Mesodermal cell (in vitro differentiated cells): ENCODE results near the gene SMOC2.

Experiments used
- H3K27ac ChIP-seq: 2 replicates; pipeline ENCODE4 v1.7.0; 2013; ENCODE audit warnings: mild to moderate bottlenecking, low read depth, low read length, moderate library complexity; ENCODE audit not compliant: severe bottlenecking
- H3K36me3 ChIP-seq: 2 replicates; pipeline ENCODE4 v1.7.1; 2013; ENCODE audit warnings: mild to moderate bottlenecking, low read length, moderate library complexity; ENCODE audit not compliant: control insufficient read depth, insufficient read depth
- H3K4me1 ChIP-seq: one replicate; pipeline ENCODE4 v1.7.1; 2013; ENCODE audit warnings: mild to moderate bottlenecking, low read length; ENCODE audit not compliant: insufficient read depth, control insufficient read depth, poor library complexity, severe bottlenecking
- H3K4me3 ChIP-seq: 2 replicates; pipeline ENCODE4 v1.7.0; 2013; ENCODE audit warnings: low read length, control low read depth, mild to moderate bottlenecking; ENCODE audit not compliant: insufficient read depth, poor library complexity, severe bottlenecking; ENCODE audit errors: extremely low read depth
- H3K9me3 ChIP-seq: 2 replicates; pipeline ENCODE4 v1.7.1; 2013; ENCODE audit warnings: mild to moderate bottlenecking, low read length, moderate library complexity; ENCODE audit not compliant: control insufficient read depth
- WGBS, 2 experiments: methylation state at CpG; one replicate each; pipeline ENCODE4 v1.1.5; 2013; ENCODE audit warnings: missing lambda C conversion rate in 2 of 2; ENCODE audit not compliant: insufficient coverage in 2 of 2; 5-methylcytosine and 5-hydroxymethylcytosine counted together

Gene SMOC2

DNA sequence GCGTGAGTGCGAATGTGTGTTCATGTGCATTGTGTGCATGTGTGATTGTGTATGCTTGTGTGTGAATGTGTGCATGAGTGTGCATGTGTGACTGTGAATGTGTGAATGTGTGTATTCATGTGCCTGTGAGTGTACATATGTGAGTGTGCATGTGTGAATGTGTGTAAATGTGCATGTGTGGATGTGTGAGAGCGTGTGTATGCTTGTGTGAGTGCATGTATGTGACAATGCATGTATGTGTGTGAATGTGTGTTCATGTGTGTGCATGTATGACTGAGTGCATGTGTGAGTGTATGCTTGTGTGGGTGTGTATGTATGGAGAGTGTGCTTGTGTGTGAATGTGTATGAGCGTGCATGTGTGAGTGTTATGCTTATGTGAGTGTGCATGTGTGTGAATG lies 77.4 kb downstream of the SMOC2 start:
- no peaks in the 10 kb centered on the region for H3K9me3 ChIP-seq
- no peak overlapping the region for H3K4me3 ChIP-seq
- no peak overlapping the region for H3K27ac ChIP-seq
- no peaks in the 10 kb centered on the region for H3K36me3 ChIP-seq
- WGBS, 2 experiments, result 81 to 91% methylated on average over 4 of the region's 4 CpGs
- no peaks in the 10 kb centered on the region for H3K4me1 ChIP-seq

DNA sequence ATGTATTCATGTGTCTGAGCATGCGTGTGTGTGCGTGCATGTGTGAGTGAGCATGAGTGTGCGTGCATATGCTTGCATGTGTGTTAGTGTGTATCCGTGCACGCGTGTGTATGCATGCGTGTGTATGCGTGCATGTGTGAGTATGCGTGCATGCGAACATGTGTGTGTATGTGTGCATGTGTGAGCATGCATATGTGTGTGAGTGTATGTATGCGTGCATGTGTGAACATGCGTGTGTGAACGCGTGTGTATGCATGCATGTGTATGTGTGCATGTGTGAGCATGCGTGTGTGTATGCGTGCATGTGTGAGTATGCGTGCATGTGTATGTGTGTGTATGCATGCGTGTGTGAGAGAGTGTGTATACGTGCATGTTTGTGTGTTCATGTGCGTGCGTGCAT lies 77.9 kb downstream of the SMOC2 start:
- Histone ChIP-seq H3K27ac (no peak overlapping the region), H3K4me3 (no peak overlapping the region), H3K36me3 (no peaks in the 10 kb centered on the region), H3K4me1 (no peaks in the 10 kb centered on the region), H3K9me3 (no peaks in the 10 kb centered on the region)
- WGBS, 2 experiments, result 96% methylated on average over 21 of the region's 21 CpGs

DNA sequence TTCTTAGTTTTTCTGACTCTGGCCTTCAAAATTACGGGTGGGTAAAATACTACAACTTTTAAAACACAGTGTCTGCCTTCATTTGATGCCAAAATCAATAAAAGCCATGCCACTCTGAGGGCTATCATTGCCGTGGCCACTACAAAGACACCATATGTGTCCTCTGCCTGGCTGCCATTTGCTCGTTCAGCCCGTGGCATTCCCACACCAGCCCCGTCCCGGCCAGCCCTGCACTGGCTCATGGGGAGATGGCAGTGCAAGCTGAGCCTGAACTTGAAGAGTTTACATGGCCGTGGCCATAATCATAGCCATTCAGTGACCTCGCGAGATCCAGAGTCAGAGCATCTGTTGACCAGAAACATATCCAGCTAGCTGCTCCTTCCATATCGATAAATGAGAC lies 79.2 kb downstream of the SMOC2 start:
- 89 to 91% methylated on average over 10 of the region's 10 CpGs for WGBS, 2 experiments
- Histone ChIP-seq H3K4me1 (no peaks in the 10 kb centered on the region), H3K4me3 (no peak overlapping the region), H3K36me3 (no peaks in the 10 kb centered on the region), H3K9me3 (no peaks in the 10 kb centered on the region), H3K27ac (no peak overlapping the region)

DNA sequence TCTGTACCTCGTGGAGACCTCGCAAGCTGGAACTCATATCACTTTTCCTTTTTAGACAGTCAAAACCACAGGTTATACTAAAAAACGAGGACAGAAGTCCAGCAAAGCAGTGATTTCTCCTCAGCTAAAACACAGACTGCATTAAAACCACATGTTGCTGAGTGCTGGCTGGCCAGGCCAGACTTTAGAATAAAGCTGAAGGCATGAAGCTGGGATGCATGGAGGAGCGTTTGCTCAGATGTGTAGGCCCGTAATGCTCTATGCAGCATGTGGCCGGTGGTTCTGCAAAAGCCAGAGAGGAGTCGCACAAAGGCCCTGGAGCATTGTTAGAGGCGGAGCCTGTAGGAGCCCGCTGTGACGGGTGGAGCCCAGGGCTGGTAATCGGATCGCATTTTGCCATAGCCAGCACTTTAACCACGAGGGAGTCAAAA lies 83.6 kb downstream of the SMOC2 start:
- Histone ChIP-seq H3K36me3 (no peaks in the 10 kb centered on the region), H3K27ac (no peak overlapping the region), H3K9me3 (no peaks in the 10 kb centered on the region), H3K4me3 (no peak overlapping the region), H3K4me1 (no peaks in the 10 kb centered on the region)
- WGBS, 2 experiments, result 72 to 74% methylated on average over 13 of the region's 13 CpGs

DNA sequence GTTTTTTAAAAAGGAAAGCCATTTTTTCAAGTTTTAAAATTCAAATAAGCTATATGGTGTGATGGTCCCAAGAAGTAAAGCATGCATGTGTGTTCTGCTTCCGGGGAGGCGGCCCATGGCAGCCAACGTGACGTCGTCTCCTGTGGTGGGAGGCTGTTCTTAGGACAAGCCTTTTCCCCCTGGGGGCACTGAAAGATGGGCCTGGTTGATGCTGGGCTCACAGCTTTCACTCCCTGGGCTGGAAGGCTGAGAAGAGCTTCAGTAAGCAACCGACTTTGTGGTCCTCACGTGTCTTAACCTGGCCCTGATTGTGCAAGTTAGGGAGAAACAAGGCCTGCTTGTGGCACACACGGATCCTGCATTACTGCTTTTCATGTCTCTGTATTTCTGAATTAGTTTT lies 84.1 kb downstream of the SMOC2 start:
- Histone ChIP-seq H3K4me3 (no peak overlapping the region), H3K4me1 (no peaks in the 10 kb centered on the region), H3K9me3 (no peaks in the 10 kb centered on the region), H3K27ac (no peak overlapping the region), H3K36me3 (no peaks in the 10 kb centered on the region)
- 81 to 97% methylated on average over 7 to 8 of the region's 8 CpGs for WGBS, 2 experiments

DNA sequence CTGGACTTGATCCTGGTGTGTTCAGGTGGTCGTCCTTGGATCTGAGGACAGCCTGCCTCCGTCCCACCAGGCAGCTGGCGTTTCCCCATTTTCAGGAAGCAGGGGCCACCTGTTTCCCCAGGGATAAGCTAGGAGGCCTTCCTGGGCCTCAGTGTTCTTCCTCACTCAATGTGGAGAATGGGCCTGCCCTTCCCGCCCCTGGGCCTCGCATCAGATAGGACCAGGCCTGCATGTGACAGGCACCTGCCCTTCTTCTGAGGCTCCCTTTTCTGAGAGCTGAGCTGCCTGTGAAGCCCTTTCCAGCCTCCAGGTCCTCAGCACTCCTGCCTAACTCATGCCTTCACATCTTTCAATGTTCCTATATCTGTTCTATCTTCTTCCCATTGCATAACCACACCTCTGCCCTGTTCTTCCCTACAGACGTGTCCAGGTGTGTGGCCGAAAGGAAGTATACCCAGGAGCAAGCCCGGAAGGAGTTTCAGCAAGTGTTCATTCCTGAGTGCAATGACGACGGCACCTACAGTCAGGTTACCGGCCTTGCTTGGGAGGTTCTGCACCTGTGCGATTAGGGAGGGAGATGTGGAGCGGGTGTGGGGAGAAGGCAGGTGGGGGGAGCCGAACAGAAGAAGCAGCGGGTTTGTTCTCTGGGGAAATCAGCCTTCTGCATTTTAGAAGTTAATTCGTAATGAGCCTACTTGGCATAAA lies 85.1 kb downstream of the SMOC2 start:
- Histone ChIP-seq H3K36me3 (no peaks in the 10 kb centered on the region), H3K27ac (no peak overlapping the region), H3K9me3 (no peaks in the 10 kb centered on the region), H3K4me3 (no peak overlapping the region), H3K4me1 (no peaks in the 10 kb centered on the region)
- WGBS, 2 experiments, result 90 to 96% methylated on average over 12 to 16 of the region's 16 CpGs

DNA sequence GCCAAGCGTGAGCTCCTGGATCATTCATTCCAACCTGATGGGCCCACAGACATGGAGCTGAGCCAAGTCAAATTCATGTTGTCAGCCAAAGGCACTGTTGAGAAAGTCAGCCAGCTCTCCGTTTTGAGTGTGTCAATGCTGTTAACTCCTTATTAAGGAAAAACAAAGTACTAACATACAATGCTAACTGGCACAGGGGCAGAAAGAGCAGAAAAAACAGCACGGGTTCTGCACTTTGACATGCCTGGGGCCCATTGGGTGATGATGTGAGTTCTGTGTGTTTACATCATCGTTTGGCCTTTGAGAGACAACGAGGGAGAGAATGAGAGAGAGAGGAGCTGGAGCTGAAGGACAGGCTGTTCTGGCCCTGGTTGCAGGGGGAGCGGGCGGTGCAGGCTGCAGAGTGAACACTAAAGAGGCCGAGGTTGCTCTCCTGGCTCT lies 85.9 kb downstream of the SMOC2 start:
- 89 to 96% methylated on average over 7 to 8 of the region's 8 CpGs for WGBS, 2 experiments
- no peak overlapping the region for H3K4me3 ChIP-seq
- no peaks in the 10 kb centered on the region for H3K9me3 ChIP-seq
- no peaks in the 10 kb centered on the region for H3K4me1 ChIP-seq
- no peak overlapping the region for H3K27ac ChIP-seq
- no peaks in the 10 kb centered on the region for H3K36me3 ChIP-seq

DNA sequence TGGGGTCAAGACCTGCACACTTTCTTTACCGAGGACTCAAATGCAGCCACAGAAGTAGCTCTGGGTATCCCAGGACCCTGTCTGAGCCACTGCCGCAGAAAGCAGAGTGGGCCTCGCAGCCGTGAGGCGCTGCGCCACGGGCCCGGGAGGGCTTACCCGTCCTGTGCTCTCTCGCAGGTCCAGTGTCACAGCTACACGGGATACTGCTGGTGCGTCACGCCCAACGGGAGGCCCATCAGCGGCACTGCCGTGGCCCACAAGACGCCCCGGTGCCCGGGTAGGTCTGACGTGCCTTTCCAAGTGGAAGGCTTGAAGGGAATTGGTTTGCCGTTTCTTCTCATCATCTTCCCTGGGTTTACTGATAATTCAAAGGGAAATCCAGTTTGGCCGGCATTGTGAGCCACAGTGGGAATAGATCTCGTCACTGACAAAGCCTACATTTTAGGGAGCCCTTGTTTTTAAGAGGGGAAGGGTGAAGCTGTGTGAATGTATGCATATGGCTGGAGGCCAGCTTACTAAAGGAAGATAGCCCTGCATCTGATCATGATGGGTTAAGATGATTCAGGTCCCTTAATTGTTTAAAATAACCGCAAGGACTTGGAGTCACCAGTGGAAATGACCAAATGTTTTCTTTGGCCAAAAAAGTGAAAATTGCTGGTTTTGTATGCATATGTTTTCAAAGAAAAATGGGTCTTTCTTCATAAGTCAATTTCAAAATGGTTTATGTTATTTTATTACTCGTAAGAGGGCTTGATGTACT lies 86.6 kb downstream of the SMOC2 start:
- WGBS, 2 experiments, result 86 to 89% methylated on average over 20 to 24 of the region's 25 CpGs
- Histone ChIP-seq H3K4me1 (no peaks in the 10 kb centered on the region), H3K36me3 (no peaks in the 10 kb centered on the region), H3K27ac (no peak overlapping the region), H3K4me3 (no peak overlapping the region), H3K9me3 (no peaks in the 10 kb centered on the region)

DNA sequence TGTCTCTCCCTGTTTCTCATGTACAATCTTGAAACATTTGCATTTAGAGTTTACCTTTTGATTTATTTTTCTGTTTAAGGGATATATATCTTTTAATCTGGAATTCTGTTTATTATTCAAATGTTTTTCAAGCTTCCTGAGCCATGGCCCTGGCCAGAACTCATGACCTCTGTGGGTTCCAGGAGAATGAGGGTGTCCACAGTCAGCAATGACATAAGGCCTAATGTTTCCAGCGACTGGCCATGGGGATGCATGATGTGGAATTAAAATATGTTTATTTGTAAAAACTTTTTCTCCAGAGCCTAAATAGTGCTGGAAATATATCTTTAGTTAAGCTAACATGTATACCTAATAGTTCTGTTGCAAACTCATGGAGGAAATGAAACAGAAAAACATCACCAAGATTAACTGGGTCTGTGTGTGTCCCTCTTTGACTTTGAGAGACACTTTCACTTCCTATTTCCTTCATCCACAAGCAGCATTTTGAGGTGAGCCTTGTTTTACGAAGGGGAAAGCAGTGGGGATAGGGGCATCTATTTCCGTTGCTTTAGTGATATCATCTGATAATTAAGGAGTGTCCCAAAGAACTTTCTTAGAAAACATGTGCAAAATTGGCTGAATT lies 87.6 kb downstream of the SMOC2 start:
- H3K9me3 ChIP-seq, result no peaks in the 10 kb centered on the region
- H3K4me3 ChIP-seq, result no peak overlapping the region
- WGBS, 2 experiments, result 86 to 100% methylated on average over 1 of the region's 3 CpGs
- H3K27ac ChIP-seq, result no peak overlapping the region
- H3K4me1 ChIP-seq, result no peaks in the 10 kb centered on the region
- no peaks in the 10 kb centered on the region for H3K36me3 ChIP-seq

DNA sequence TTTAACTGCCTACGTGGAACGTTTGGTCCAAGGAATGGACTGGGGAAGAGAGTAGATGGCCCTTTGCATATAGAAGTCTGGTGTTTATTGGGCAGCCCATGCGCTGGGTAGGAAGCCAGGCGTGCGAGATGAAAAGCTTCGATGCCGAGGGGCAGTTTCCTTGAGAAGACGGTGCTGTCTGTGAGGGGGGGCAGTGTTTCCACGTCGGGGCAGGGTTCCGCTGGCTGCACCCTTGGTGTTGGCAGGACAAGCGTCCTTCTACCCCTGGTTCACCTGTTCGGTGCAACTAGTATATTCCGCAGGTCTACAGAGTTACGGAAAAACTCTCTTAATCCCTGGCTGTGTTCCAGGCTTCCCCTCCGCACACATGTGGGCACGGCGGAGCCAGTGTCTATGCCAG lies 88.2 kb downstream of the SMOC2 start:
- WGBS, 2 experiments, result 89 to 93% methylated on average over 14 to 18 of the region's 18 CpGs
- H3K4me1 ChIP-seq, result no peaks in the 10 kb centered on the region
- H3K9me3 ChIP-seq, result no peaks in the 10 kb centered on the region
- no peaks in the 10 kb centered on the region for H3K36me3 ChIP-seq
- H3K27ac ChIP-seq, result no peak overlapping the region
- H3K4me3 ChIP-seq, result no peak overlapping the region

DNA sequence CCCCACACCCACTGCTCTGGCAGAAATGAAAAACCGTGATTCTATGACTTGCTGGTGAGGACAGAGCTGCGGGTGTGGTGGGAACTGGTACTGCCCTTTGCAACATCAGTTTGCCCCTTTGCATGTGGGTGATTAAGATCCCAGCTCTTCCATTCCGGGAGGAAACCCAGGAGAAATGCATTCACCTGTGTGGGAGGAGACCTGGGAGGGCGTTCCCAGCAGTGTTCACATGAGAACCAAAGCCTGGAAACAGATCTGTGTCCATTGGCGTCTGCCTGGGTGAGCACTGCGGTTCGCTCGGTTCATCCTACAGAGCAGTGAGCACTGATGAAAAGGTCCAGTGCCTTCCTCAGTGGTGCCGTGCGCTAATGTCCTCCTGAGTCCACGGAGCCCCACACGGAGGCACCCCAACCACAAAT lies 89.7 kb downstream of the SMOC2 start:
- no peak overlapping the region for H3K27ac ChIP-seq
- no peaks in the 10 kb centered on the region for H3K4me1 ChIP-seq
- H3K9me3 ChIP-seq, result no peaks in the 10 kb centered on the region
- no peaks in the 10 kb centered on the region for H3K36me3 ChIP-seq
- WGBS, 2 experiments, result 85 to 86% methylated on average over 11 to 12 of the region's 12 CpGs
- H3K4me3 ChIP-seq, result no peak overlapping the region
